ENCODE measurements around the gene CBLN2.

The CBLN2 gene

DNA sequence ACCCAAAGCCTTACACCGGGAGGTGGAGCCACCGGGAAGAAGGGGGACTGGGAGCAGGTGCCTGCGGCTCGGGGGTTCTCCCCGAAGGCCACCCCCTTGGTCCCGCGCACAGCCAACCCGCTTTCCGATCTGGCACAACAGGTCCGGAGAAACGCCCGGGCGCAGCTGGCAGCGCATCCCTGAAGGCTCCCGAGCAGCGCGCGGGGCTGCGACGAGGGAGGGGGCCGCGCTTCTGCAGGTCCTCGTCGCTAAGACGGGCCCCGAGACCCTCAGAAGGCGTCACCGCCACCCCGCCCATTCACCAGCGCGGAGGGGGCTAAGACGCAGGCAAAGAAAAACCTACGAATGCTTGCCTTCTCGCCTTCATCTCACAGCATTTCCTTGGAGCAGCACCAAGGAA lies 1.8 kb downstream of the CBLN2 start:
- no peak overlapping the region for H3K4me3 ChIP-seq (ENCODE audit: low read depth, low read length)
- no peak for DNase-seq (ENCODE audit: low read depth)
- TF ChIP-seq POLR2A (IDR thresholded peaks at IDR 0.05; ENCODE audit: extremely low read depth, insufficient read length) (no peak), MYC (IDR thresholded peaks at IDR 0.05; ENCODE audit: low read depth, low read length) (no peak), CTCF (IDR thresholded peaks at IDR 0.05; ENCODE audit: low read depth, low read length) (no peak)
- TF ChIP-seq, protein P1, sequence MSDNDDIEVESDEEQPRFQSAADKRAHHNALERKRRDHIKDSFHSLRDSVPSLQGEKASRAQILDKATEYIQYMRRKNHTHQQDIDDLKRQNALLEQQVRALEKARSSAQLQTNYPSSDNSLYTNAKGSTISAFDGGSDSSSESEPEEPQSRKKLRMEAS (IDR thresholded peaks at IDR 0.05; ENCODE audit: low read depth, low read length): no peak

DNA sequence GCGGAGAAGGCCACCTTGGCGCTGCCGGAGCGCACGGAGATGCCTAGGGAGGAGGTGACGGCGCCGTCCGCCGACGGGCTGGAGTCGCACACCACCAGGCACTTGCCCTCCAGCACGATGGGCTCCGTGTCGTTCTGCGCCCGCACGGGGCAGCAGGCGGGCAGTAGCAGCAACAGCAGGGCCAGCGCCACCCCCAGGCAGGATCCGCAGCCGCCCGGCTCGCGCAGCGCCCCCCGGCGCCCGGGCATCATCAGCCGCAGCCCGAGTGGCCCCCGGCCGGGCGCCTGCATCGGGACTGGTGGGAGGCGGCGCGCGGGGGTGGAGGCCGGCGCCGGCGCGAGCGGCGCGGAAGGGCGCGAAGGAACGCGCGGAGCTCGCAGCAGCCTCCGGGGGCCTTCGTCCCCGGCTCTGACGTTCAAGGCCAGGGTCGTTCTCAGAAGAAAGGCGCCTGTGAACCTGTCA lies 2.2 kb downstream of the CBLN2 start:
- no peak for DNase-seq (ENCODE audit: low read depth)
- no peak overlapping the region for H3K4me3 ChIP-seq (ENCODE audit: low read depth, low read length)
- TF ChIP-seq POLR2A (IDR thresholded peaks at IDR 0.05; ENCODE audit: extremely low read depth, insufficient read length) (no peak), CTCF (IDR thresholded peaks at IDR 0.05; ENCODE audit: low read depth, low read length) (no peak), MYC (IDR thresholded peaks at IDR 0.05; ENCODE audit: low read depth, low read length) (no peak)
- TF ChIP-seq, protein P1 (IDR thresholded peaks at IDR 0.05; ENCODE audit: low read depth, low read length): no peak

- no peak overlapping the region for H3K4me3 ChIP-seq (ENCODE audit: low read depth, low read length)
- no peak for DNase-seq (ENCODE audit: low read depth)
- TF ChIP-seq, protein P1 (IDR thresholded peaks at IDR 0.05; ENCODE audit: low read depth, low read length): no peak
- no peak for TF ChIP-seq MYC (IDR thresholded peaks at IDR 0.05; ENCODE audit: low read depth, low read length)
- TF ChIP-seq CTCF (IDR thresholded peaks at IDR 0.05; ENCODE audit: low read depth, low read length): no peak
- TF ChIP-seq POLR2A (IDR thresholded peaks at IDR 0.05; ENCODE audit: extremely low read depth, insufficient read length): no peak
Measured at GRCh38 chr18:72539901-72540300, 4.2 kb downstream of the CBLN2 start.

DNA sequence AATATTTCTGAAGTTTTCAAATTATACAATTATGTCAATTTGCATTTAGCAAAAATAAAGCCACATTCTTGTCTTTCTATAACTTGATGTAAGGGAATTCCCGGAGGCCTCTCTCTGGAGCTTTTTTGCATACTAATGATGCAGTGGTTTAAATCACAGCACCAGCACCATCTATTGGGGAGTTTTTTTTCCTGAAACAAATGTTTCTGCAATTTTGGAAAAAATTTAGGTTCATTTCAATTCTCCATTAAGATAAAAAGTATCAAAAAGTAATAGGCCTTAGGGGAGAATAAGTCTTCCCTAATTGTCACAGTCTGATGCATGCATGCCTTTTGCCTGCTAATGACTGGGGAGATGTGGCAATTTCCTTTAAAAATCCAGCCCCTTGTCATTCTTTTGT lies 13.5 kb downstream of the CBLN2 start:
- no peak for DNase-seq (ENCODE audit: low read depth)
- H3K4me3 ChIP-seq (ENCODE audit: low read depth, low read length): no peak overlapping the region
- TF ChIP-seq MYC (IDR thresholded peaks at IDR 0.05; ENCODE audit: low read depth, low read length): no peak
- TF ChIP-seq CTCF (IDR thresholded peaks at IDR 0.05; ENCODE audit: low read depth, low read length): no peak
- no peak for TF ChIP-seq POLR2A (IDR thresholded peaks at IDR 0.05; ENCODE audit: extremely low read depth, insufficient read length)
- TF ChIP-seq, protein P1 (IDR thresholded peaks at IDR 0.05; ENCODE audit: low read depth, low read length): no peak

- TF ChIP-seq MYC (IDR thresholded peaks at IDR 0.05; ENCODE audit: low read depth, low read length): no peak
- no peak for TF ChIP-seq POLR2A (IDR thresholded peaks at IDR 0.05; ENCODE audit: extremely low read depth, insufficient read length)
- TF ChIP-seq CTCF (IDR thresholded peaks at IDR 0.05; ENCODE audit: low read depth, low read length): no peak
- TF ChIP-seq, protein P1 (IDR thresholded peaks at IDR 0.05; ENCODE audit: low read depth, low read length): no peak
- DNase-seq (ENCODE audit: low read depth): no peak
- H3K4me3 ChIP-seq (ENCODE audit: low read depth, low read length): no peak overlapping the region
Measured at GRCh38 chr18:72504866-72505265, 39.3 kb downstream of the CBLN2 start.
